OCI-LY1 (cell line): ENCODE data around the gene SRRM2.

ENCODE experiments used
- EZH2 ChIP-seq: fragments of 200-600 bp; sonication (generic), shearing (Covaris generic); IDR thresholded peaks from 2 replicates; pipeline ENCODE4 v1.8.0; 2017; ENCODE audit warnings: borderline replicate concordance, mixed run types, mild to moderate bottlenecking, antibody characterized with exemption, low read length, moderate library complexity, mixed read lengths
- TF ChIP-seq, protein P1 (sequence below): fragments of 200-600 bp; sonication (generic), shearing (Covaris generic); IDR thresholded peaks from 2 replicates; pipeline ENCODE4 v1.5.1; 2017; ENCODE audit warnings: mild to moderate bottlenecking, antibody characterized with exemption, low read length, moderate library complexity, mixed read lengths

DNA sequence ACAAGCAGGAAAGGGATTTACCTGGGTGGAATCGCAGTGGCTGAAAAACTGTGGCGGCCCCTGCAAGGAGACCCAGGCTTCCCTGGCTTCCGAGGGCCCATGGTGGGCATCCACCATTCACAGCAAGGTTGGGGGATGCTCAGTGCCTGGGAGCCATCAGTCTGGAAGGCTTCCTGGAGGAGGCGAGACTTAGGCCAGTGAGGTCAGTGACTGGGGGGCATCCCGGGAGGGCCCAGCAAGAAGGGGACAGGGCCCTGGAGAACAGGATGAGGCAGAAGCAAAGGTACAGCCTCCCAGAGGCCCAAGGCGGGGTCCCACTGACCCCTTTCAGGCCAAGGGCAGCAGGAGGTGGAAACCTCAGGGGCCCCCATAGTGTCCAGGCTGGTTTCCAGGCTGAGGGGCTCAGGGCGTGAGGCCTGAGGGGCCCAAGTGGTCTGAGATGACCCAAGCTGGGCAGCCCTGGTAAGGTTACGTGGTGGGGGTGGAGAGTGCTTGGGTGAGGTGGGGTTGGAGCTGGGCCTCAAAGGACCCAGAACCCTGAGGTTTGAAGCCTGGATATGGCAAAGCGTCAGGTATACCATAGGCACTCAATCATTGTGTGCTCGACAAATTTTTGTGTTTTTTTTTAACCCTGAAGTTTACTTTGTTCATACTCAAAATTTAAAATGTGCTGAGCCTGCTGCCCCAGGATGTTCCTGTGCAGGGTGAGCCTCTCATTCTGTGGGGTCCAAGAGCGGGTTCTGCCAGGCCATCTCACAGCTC, 15.8 kb upstream of the SRRM2 start:
- TF ChIP-seq, protein P1, sequence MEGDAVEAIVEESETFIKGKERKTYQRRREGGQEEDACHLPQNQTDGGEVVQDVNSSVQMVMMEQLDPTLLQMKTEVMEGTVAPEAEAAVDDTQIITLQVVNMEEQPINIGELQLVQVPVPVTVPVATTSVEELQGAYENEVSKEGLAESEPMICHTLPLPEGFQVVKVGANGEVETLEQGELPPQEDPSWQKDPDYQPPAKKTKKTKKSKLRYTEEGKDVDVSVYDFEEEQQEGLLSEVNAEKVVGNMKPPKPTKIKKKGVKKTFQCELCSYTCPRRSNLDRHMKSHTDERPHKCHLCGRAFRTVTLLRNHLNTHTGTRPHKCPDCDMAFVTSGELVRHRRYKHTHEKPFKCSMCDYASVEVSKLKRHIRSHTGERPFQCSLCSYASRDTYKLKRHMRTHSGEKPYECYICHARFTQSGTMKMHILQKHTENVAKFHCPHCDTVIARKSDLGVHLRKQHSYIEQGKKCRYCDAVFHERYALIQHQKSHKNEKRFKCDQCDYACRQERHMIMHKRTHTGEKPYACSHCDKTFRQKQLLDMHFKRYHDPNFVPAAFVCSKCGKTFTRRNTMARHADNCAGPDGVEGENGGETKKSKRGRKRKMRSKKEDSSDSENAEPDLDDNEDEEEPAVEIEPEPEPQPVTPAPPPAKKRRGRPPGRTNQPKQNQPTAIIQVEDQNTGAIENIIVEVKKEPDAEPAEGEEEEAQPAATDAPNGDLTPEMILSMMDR: no peak
- TF ChIP-seq EZH2: no peak
